ENCODE measurements around the gene SIPA1L3.

DNA sequence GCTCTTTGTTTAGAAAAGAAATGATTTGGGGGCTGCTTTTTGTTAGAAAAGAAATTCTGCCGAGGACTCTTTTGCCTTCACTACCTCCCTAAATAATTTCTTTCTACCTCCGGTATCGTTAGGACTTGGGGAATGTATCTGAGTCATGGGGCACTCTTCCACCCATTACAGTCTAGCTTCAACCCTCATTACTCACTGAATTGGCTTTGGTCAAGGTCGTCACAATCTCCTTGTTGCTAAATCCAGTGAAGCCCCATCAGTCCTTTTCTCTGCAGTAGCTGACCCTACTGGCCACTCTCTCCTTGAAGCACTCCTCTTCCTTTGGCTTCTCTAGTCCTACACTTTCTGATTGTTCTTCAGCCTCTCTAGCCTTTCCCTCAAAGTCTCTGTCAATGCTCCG, 34.6 kb upstream of the SIPA1L3 start:
- no peak for TF ChIP-seq FOXK1 (CRISPR knock-in tag; IDR thresholded peaks at IDR 0.05; ENCODE audit: borderline replicate concordance, low read depth)
- TF ChIP-seq GABPB1 (CRISPR knock-in tag; IDR thresholded peaks at IDR 0.05): no peak
- no peak for TF ChIP-seq PTBP1 (IDR thresholded peaks at IDR 0.05; ENCODE audit: low read depth, low read length, poor library complexity, severe bottlenecking)
